Fibroblast of skin of left quadriceps (primary cell): ENCODE data around the gene ACADVL.
A peak's percentile ranks its signal among the peaks of the same experiment; 100 is the strongest.

Source experiments
- DNase-seq, 2 experiments: peaks; one replicate each; pipeline ENCODE4 v3.0.0-alpha.2; 2013; ENCODE audit warnings: low read depth in 2 of 2

Gene ACADVL

DNA sequence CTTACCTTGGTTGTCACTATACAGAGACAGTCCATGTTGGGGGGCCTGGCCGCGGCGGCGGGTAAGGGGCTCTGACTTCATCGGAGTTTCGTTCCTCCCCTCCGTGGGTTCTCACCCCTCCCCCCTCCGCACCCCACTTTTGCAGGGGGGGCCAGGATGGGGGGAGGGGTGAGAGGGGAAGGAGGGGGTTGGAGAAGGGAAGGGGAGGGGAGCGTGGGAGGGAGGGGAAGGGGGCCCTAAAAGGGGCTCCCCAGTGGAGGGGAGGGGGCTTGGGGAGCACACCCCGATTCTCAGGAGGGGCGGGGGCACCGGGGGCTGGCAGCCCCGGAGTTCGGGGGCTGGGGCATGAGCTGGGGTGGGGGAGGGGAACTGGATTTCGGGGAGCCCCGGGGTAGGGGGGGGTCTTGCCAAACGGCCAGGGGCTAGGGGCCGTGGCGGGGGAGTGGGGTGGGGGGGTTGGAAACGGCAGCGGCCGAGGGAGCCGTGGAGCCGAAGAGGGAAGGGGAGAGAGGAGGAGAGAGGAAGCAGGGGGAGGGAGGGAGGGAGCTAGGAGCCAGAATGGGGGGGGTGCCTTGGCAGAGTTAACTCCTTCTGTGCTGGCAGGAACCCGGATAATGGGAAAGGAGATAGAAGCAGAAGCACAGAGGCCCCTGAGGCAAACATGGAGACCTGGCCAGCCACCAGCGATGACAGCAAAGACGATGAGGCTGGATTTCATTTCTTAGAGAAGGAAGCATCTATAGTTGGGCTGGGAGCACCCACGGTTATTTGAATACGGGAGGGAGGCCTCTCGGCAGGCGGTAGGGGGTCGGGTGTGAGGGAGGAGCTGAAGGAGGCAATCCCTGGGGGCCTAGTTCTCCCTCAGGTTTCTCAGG, 2.4 kb upstream of the ACADVL start:
- DNase-seq, result no peak

DNA sequence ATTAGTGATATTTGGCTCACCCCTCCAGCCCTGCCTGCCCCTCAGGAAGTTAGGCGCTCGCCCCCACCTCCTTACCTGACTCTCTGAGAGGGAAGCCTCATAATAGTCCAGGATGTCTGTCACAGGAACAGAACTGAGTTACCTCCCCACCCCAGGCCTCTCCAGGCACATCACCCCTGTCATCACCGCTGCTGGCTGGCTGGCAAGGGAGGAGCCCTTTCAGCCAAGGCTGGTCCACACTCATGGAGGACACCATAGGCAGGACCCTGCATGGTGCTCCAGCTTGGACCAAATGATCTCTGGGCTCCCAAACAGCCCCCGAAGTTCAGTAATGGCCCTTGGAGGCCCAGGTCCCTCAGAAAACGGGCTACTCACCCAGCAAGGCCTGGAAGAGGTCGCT, 1.6 kb upstream of the ACADVL start:
- DNase-seq, result no peak

DNA sequence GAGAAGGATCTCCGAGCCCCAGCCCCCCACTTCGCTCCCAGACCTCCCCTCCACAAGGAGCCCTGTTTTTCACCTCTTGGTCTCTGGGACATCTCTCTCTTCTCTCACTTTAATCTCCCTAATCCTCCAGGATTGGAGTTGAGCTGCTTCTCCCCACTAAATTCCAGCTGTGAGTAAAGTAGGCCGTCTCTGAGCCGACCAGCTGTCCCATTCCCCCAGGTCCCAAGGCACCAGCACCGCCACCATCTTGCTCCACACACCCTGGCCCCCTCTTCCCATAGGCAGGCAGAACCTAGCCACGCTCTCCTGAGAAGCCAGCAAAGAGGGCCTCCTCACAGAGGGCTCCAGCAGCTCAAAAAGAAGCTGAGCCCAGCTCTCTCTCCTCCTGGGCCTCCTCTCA, 980 bp upstream of the ACADVL start:
- DNase-seq, result no peak

DNA sequence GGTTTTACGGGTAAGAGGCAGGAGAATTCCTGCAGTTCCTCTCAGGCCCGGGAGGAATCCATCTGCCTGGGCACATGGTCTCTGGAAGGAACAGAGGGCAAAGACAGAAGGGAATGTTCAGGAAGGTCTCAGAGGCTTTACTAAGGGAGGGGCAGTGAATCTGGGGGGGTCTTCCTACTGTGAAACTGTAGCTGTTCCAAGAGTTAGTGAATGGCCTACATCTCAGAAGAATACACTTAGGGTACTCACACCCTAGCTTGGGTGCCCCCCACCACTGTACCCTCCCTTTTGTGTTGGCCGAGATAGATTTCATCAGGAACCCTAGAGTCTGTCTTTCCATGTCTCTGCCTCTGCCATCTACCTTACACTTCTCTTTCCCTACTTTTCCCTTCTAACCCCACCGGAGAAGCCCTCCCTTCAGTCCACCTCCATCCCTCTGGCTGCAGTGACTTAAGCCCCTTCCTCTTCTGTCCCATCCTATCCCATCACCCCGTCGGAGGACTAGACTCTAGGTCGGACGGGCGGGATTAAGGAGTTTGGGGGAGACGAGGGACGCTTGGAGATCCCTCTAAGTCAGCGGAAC, 418 bp upstream of the ACADVL start:
- DNase-seq, result no peak

DNA sequence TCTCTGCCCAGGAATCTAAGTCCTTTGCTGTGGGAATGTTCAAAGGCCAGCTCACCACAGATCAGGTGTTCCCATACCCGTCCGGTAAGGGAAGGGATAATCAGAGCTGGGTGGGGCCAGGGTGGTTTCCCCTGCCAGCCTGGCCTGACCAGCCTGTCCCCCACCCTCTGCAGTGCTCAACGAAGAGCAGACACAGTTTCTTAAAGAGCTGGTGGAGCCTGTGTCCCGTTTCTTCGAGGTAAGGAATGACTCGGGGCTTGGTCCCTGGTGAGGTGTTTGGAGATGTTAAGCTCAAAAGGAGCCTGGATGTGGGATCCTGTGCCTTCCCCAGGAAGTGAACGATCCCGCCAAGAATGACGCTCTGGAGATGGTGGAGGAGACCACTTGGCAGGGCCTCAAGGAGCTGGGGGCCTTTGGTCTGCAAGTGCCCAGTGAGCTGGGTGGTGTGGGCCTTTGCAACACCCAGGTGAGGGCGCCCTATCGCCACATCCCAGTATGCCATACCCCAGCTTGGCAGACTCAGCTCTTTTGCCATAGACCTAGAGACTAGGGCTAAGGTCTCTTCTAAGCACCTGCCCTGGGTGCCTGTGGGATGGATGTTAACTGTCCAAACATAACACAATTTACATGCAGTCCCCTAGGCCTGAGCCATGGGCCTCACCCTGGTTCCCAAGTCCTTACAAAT, 997 bp downstream of the ACADVL start:
- DNase-seq, result no peak

DNA sequence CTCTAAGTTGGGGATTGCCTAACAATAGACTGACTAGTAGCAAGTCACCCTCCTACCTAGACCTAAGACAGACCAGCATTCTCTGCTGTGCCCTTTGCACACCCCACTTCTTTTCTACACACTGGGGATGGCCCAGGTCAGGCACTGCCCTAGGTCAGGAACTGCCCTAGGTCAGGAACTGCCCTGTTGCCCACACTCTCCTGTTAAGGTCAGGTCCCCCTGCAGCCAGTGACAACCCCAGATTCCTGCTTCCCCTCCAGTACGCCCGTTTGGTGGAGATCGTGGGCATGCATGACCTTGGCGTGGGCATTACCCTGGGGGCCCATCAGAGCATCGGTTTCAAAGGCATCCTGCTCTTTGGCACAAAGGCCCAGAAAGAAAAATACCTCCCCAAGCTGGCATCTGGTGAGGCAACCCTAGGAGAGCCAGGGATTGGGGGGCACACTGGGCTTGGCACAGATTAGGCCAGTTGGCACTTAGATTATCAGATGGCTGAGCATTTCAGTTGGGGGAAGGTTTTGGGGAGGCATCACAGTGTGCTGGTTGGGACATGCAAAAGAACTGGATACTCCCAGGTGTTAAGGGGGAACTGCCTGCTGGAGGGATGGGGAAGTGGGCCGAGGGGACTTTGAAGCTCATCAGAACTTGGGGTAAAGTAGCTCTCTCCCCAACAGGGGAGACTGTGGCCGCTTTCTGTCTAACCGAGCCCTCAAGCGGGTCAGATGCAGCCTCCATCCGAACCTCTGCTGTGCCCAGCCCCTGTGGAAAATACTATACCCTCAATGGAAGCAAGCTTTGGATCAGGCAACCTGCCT, 1.7 kb downstream of the ACADVL start:
- no peak for DNase-seq

DNA sequence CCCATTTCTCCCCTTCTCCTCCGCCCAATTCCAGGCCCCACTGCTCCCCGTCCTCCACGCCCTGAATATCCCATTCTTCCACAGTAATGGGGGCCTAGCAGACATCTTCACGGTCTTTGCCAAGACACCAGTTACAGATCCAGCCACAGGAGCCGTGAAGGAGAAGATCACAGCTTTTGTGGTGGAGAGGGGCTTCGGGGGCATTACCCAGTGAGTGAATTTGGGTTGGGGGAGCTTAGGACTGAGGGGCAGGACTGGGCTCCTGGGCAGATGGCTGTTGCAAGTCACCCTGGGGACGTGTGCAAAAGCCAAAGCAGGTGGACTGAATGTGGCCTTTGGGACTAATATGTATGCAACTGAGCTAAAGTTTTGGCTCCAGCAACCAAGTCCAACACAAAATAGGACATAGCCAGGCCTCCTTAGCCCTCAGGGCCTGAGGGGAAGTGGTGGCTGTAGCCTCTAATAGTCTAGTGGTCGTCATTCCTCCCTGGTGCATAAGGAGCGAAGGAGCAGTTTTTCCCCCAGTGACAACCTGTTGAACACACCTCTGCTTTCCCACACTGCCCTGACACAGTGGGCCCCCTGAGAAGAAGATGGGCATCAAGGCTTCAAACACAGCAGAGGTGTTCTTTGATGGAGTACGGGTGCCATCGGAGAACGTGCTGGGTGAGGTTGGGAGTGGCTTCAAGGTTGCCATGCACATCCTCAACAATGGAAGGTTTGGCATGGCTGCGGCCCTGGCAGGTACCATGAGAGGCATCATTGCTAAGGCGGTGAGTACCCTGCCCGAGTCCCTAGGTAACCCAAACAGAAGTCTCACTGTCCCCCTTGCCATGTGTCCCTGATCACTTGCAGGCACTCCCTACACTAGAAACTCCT, 2.6 kb downstream of the ACADVL start:
- no peak for DNase-seq

DNA sequence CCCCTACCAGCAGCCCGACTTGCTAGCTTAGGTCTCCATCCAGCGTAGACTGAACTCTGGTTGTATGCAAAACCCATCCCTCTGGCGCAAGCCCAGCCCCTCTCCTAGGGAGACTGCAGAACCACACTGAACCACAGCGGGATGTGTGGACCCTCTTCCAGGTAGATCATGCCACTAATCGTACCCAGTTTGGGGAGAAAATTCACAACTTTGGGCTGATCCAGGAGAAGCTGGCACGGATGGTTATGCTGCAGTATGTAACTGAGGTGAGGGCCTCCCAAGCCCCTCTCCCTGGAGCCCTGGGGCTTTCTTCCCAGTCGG, 3.2 kb downstream of the ACADVL start:
- no peak for DNase-seq

DNA sequence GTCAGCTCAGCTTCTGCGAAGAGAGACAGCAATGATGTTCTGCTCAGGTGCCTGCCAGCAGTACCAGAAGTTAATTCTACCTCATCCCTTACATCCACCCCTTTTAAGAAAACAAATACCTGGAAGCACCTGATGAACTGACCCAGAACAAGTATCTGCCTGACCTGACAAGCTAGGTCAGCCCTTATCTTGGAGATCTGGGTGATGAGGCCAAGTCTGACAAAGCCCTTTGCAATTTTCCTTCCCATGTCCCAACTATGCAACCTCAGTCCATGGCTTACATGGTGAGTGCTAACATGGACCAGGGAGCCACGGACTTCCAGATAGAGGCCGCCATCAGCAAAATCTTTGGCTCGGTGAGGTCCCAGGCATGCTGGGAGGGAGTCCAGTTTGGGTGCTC, 3.6 kb downstream of the ACADVL start:
- DNase-seq, result no peak

DNA sequence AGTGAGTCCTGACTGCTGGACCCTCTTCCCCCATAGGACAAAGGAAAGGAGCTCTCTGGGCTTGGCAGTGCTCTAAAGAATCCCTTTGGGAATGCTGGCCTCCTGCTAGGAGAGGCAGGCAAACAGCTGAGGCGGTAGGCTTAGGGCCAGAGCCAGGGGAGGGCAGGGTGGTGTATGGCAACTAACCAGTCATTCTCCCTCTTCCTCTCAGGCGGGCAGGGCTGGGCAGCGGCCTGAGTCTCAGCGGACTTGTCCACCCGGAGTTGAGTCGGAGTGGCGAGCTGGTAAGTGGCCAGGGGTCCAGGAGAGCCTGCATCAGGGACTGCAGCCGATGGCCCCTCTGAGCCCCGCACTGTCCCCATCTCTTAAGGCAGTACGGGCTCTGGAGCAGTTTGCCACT, 4.4 kb downstream of the ACADVL start:
- no peak for DNase-seq

DNA sequence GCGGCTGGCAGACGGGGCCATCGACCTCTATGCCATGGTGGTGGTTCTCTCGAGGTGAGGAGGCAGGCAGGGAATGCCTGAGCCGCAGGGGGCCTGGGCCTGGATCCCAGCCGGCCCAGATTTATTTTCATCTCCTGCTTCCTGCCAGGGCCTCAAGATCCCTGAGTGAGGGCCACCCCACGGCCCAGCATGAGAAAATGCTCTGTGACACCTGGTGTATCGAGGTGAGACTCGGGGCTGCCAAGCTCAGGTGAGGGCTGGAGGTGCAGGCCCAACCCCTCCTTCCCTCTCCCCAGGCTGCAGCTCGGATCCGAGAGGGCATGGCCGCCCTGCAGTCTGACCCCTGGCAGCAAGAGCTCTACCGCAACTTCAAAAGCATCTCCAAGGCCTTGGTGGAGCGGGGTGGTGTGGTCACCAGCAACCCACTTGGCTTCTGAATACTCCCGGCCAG, 4.9 kb downstream of the ACADVL start:
- DNase-seq, result no peak

DNA sequence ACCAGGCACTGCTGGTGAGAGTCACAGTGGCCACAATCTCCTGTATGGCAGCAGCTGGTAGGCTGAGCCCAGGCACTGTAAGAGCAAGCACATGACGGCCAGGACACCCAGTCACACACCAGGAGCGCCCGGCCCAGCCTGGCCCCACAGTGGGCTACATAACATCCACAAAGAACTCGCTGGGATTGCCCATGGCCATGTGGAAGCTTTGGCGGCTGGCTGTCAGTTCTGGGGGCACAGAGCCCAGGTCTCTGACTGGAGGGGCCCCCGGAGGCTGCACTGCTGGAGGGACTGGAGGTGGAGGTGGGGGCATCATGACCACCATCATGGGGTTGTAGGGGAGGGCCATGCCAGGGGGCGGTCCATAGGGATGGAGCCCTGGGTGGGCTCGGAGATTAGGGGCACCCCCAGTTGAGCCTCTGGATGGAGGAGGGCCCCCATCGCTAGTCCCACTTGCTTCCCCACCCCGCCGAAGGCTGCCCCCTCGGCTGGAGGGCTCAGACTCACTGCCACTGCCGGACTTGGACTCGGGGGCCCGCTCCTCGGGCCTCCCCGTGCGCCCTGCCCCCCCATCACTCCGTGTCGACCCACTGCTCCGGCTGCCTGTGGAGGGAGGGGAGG, 6.1 kb downstream of the ACADVL start:
- DNase-seq, result no peak

DNA sequence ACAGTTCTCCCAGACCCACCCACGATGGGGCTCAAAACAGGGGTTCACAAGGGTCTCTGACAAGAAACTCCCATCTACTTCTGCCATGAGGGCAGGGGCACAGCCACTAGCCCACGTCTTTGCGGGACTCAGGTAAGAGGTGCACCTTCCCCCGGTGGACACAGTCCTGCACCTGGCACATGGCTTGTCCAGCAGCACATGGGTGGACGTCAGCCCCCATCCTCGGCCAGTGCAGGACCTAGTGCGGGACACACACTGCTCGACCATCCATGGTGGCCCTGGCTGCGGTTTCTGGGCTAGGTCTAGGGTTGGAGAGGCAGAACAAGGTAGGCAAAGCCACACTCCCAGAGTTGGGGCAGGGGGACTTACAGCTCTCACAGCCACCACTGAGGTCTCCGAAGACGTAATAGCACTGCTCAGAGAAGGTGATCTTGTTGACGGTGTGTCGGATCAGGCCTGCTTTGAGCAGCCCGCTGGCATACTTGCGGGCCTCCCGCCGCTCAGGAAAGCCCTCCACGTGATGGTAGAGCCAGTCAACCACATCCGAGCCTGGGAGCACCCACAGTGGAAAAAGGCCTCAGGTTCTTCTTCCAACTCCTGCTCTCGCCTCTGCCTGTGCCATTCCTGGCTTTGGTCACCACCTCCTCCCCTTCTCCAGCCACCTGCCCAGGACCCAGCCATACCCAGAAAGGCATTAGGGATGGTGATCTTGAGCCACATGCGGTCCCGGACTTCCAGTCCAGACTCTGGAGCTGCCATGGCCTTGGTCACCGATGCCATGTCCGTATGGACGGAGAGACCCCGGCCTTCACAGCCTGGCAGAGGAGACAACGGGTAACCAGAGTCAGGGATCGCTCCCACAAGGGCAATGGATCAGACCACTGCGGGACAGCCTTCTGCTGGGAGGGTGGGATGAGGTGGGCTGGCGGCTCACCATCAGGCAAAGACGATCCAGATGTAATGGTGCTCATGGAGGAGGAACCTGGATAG, 7.3 kb downstream of the ACADVL start:
- DNase-seq, result no peak

DNA sequence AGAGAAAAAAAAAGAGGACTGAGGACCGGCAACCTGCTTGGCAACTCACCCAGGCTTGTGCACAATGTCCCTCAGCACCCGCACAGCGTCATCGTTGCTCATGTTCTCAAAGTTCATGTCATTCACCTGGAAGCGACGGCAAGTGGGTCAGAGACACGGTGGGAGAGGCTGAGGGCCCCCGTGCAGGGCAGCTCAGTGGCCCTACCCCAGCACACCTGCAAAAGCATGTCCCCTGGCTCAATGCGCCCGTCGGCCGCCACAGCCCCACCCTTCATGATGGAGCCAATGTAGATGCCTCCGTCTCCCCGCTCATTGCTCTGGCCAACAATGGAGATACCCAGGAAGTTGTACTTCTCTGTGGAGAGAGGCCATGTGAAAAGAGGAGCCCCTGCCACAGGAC, 9.2 kb downstream of the ACADVL start:
- DNase-seq, result no peak

DNA sequence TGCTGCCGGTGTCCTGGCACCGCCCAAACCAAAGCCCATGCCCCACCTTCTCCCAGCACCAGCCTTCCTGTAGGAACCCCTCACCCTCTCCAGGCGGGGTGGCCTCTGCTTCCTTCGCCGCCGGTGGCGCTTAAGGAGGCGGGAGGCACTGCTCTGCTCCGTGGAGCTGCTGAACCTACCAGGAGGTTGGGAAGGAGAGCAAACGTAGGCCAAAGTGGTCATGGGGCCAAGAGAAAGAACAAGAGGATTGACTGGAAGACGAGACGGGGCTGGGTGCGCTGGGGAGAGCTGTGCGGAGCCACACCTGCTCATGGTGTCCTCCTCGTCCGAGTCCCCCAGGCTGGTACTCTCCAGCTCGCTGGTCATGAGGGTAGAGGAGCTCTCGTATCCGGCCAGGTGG, 9.8 kb downstream of the ACADVL start:
- no peak for DNase-seq

DNA sequence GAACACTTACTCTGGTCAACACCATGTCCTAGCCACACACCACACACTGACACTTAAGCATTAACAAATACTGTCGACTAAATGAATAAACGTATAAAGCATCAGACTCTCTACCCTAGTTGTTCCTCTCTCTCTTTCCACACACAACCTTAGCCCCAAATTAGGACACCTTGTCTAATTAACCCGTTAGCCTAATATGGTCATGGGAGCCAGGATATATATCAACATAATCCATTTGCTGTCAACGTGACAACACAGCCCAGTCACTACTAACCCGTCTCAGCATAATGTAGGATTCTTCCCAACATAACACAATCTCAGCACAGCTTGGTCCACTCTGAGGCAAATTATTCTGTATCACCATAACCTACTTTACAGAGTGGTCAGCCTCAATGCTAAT, 12.4 kb downstream of the ACADVL start:
- DNase-seq, result no peak

DNA sequence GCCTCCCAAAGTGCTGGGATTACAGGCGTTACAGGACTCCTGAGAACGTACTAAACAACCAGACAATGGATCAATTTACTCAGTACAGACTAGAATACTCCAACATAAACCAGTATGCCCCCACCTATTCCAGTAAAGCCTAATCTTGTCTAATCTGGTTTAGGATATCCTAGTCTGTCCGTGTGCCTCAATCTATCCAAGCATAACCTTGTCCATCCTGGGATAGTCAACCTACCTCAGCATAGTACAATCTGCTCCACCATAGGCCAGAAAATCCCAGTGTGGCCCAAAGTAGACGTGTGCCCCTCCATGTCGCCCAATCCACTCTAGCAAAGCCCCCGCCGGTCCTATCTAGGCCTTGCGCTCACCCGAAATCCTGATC, 14.0 kb downstream of the ACADVL start:
- DNase-seq, result no peak

DNA sequence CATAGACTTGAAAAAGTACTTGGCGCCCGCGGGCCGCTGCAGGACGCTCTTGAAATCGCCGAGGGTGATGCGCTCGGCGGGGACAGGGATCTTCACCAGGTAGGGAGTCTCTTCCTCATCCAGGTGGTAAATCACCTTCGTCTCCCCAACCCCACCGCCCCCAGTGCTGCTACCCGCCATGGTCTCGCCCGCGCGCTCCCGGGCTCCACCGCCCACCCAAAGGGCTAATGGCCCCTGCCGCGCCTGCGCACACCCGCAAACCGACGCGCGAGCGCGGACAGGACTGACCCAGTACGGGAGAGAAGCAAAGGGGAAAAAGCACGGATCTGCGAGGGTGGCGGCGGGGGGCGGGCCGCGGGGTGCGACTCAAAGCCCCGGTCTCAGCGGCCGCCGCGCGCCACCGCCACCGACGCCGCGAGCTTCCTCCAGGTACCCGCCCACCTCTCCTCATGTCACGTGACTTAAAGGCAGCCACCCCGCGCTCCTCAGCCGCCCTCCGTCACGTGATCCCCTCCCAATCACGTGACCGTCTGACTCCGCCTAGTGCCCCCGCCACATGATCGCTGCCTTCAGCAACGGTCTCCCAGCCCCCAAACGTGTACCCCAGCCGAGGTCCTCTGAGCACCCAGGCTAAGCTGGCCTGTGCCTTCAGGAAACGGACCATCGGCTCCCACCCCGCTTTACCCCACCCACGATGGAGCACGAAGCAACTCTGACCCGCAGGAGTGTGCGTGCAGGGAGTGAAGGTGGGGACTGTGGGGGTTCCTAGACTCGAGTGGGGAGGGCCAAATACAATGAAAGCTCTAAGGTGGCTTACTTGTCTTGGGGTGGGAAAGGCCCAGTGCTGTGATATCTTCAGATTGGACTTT, 14.6 kb downstream of the ACADVL start, which contains the start of gene DVL2:
TSS of gene DVL2 (minus strand) at position 435 of the 869 bp plus-strand sequence. CDS start at position 180, 255 bp downstream.
- DNase-seq, result peak; percentile 89 to 90
